ENCODE measurements around the gene WDR4.
"Not testable (repeated sequence)": the region's sequence is repeated elsewhere in the genome, so short reads cannot be mapped to it uniquely, and the experiment has no call there.

The WDR4 gene, protein sequence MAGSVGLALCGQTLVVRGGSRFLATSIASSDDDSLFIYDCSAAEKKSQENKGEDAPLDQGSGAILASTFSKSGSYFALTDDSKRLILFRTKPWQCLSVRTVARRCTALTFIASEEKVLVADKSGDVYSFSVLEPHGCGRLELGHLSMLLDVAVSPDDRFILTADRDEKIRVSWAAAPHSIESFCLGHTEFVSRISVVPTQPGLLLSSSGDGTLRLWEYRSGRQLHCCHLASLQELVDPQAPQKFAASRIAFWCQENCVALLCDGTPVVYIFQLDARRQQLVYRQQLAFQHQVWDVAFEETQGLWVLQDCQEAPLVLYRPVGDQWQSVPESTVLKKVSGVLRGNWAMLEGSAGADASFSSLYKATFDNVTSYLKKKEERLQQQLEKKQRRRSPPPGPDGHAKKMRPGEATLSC

DNA sequence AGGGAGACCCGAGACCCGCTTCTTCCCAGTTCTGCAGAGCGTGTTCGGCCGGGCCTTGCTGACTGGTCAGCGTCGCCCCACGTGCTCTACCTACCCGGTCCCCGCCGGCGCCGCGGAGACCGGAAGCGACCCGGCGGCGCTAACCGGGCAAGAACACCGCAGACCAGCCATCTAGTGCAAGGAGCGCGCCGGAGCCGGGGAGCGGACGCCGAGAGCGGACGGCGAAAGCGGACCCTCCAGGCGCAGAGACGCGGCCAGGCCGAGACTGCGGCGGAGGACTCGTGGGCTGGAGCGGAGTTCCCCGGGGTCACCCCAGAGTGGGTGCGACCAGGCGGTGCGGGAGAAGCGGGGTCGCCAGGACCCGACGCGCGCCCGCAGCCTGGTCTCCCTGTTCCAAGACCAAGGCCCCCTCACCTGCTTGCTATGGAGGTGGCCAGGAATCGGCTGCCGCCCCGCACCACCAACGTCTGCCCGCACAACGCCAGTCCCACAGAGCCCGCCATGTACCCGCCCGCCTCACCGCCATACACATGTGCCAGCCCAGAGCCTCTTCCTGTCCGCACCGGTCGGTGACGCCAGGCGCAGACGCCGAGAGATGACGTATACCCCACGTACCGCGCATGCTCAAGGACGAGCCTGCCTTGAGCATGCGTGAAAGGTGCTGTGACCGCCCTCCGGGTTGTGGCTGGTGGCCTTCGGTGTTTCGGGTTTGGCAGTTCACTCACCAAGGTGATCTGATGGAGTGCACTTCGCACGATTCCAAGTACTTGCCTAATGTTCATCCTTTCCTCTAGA is at the start of gene WDR4:
Gene WDR4 (minus strand): TSS at position 547 of the 795 bp plus-strand sequence. CDS start 44 bp downstream, at position 503.
- Mint-ChIP-seq H3K36me3 (peaks cover 17 to 51% of the 10 kb centered on the region in 2 donors), H3K27me3 (no peaks in the 10 kb centered on the region), H3K9me3 (no peaks in the 10 kb centered on the region), H3K27ac (peak within 1 kb of the TSS; percentile 99), H3K4me3 (peak within 1 kb of the TSS; percentile 94 to 99), H3K4me1 (peaks cover 18 to 32% of the 10 kb centered on the region in 2 donors)
- ATAC-seq (replicated peaks) (peak; percentile 92 to 95), DNase-seq (peak; percentile 98)

DNA sequence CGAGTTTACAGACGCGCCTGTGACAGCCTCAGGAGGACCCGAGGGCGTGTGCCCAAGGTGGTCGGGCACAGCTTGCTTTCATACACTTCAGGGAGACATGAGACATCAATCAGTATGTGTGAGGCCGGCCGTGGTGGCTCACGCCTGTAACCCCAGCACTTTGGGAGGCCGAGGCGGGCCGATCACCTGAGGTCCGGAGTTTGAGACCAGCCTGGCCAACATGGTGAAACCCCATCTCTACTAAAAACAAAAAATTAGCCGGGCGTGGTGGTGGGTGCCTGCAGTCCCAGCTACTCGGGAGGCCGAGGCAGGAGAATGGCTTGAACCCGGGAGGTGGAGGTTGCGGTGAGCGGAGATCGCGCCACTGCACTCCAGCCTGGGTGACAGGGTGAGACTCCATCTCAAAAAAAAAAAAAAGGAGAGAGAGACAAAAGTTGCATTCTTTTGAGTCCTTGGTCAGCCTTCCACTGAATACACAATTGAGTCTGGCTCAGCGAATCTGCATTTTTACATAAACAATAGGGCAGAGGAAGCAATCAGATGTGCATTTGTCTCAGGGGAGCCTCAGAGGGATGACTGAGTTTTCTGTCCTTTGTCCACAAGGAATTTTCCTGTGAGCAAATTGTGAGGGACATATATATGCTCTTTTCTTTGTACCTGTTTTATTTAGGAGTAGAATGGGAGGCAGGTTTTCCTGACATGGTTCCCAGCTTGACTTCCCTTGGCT is 48.3 kb upstream of the WDR4 start:
- ATAC-seq (replicated peaks); H3K36me3 Mint-ChIP-seq; H3K27me3 Mint-ChIP-seq; H3K4me3 Mint-ChIP-seq; H3K9me3 Mint-ChIP-seq; DNase-seq: not testable (repeated sequence)
- Mint-ChIP-seq H3K4me1 (peaks cover 25 to 29% of the 10 kb centered on the region in 2 donors), H3K27ac (peak overlapping the region; percentile 37)

DNA sequence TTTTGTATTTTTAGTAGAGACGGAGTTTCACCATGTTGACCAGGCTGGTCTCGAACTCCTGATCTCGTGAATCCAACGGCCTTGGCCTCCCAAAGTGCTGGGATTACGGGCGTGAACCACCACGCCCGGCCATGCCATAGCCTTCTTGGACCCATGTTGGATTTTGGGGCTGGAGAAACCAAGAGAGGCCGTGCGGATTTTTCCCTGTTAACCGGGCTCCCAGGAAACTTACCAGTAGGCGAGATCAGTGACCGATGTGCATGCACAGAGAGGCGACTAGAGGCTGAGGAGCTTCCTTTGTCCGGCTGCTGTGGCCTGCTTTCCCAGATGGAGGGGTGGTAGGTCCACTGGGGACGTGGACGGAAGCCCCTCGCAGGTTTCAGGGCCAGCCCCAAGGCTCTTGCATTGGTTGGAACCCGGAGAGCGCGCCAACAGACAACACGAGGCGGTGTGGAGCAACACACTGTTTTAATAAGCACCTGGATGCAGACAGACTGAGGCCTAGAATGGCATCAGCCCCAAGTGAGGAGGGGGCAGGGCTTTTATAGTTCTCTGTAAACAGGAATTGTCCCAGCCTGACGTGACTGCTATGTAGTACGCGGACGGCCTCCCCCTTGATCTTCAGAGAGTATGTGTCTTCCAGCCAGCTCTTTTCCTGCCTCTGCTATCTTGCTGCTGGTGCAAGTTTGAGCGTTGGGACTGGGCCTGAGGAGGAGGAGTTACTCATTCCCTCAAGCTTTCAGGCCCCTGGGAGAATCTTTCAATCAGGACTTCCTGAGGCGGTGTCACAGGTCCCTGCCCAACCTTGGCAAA is 46.0 kb upstream of the WDR4 start, which contains the start of gene ERVH48-1:
Gene ERVH48-1 (minus strand): TSS at position 517 of the 813 bp plus-strand sequence. CDS start 6,624 bp downstream, outside the sequence.
- H3K36me3 Mint-ChIP-seq: no peaks in the 10 kb centered on the region
- peak; percentile 27 to 35 for ATAC-seq (replicated peaks)
- no peak within 1 kb of the TSS for H3K4me3 Mint-ChIP-seq
- no peaks in the 10 kb centered on the region for H3K27me3 Mint-ChIP-seq
- H3K9me3 Mint-ChIP-seq: no peaks in the 10 kb centered on the region
- no peak for DNase-seq
- H3K27ac Mint-ChIP-seq: no peak within 1 kb of the TSS
- H3K4me1 Mint-ChIP-seq: peaks cover 13 to 15% of the 10 kb centered on the region in 2 donors

DNA sequence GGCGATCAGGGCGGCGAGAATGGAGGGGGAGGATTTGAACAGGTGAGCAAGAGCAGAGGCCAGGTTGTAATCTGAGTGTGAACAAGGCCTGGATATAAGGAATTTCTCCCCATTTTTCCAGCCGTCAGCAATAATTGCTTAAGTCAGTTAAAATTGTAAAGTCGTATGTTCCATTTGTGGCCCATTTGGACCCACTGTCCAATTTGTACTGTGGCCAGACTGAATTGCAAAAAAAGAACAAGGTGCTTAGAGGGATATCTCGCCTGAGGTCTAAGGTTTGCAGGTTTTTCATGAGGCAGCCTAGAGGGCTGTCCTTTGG is 45.1 kb upstream of the WDR4 start:
- no peaks in the 10 kb centered on the region for H3K9me3 Mint-ChIP-seq
- DNase-seq (no peak), ATAC-seq (replicated peaks) (no peak)
- H3K27ac Mint-ChIP-seq: peak overlapping the region; percentile 76
- peaks cover 13 to 15% of the 10 kb centered on the region in 2 donors for H3K4me1 Mint-ChIP-seq
- no peaks in the 10 kb centered on the region for H3K27me3 Mint-ChIP-seq
- peak overlapping the region; percentile 59 to 63 for H3K4me3 Mint-ChIP-seq
- no peaks in the 10 kb centered on the region for H3K36me3 Mint-ChIP-seq

DNA sequence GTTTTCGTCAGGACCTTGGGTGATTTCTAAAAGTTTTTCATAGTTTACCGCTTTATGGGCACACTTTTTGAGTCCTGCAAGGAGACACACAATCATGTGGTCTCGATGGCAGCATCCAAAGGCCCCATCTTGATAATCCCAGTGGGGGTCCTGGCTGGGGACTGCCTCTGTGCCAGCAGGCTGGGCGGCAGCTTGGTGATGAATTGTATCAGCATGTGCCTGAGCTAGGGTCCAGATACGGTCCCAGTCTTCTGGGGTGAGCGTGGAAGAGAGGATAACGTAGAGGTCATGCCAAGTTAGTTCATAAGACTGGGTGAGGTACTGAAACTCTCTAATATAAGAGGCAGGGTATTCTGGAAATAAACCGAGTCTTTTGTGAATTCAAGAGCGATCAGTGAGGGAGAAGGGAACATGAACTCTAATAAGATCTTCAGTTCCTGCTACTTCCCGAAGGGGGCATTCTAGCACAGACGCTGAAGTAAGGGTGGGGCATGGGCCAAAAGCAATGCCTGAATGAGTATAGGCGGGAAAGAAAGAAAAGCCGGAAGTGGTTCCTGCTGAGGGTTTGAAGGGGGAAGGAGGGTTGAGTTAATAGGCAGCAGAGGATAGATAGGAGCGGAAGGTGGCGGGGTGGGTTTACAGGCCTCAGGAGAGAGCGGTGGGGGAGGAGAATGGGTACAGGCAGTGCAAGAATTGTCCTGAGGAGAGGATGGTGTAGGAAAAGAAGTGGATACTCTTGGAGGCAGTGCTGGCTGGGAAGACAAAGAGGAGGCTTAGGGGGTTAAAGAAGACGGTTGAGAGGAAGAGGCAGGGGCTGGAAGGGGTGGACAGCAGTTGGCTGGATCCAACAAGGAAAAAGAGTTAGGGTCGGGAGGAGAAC is 44.5 kb upstream of the WDR4 start:
- Mint-ChIP-seq H3K4me1 (peaks cover 13 to 15% of the 10 kb centered on the region in 2 donors), H3K27ac (peak overlapping the region; percentile 76), H3K27me3 (no peaks in the 10 kb centered on the region), H3K4me3 (peak overlapping the region; percentile 59 to 63), H3K36me3 (no peaks in the 10 kb centered on the region), H3K9me3 (no peaks in the 10 kb centered on the region)
- ATAC-seq (replicated peaks) (peak; percentile 97 to 98), DNase-seq (peak; percentile 71)

DNA sequence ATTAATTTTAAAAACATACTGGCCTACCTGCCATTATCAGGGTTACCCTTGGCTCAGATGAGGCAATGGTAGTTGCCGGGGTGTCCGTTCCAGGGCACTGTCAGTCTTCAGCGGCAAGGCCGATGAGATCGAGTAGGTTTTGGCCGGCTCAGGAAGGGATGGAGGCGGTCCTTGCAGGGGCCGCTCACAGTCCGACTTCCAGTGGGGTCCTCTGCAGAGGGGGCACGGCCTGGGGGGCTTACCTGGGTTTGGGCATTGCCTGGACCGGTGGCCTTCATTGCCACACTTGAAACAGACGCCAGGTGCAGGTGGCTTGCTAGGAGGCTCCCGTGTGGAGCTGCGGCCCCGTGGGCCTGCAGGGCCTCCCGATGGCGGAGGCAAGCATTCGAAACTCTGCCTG is 43.6 kb upstream of the WDR4 start:
- no peak overlapping the region for H3K27ac Mint-ChIP-seq
- ATAC-seq (replicated peaks) (no peak), DNase-seq (no peak)
- H3K4me3 Mint-ChIP-seq: no peak overlapping the region
- H3K9me3 Mint-ChIP-seq: no peaks in the 10 kb centered on the region
- peaks cover 13 to 15% of the 10 kb centered on the region in 2 donors for H3K4me1 Mint-ChIP-seq
- H3K27me3 Mint-ChIP-seq: no peaks in the 10 kb centered on the region
- H3K36me3 Mint-ChIP-seq: no peaks in the 10 kb centered on the region

DNA sequence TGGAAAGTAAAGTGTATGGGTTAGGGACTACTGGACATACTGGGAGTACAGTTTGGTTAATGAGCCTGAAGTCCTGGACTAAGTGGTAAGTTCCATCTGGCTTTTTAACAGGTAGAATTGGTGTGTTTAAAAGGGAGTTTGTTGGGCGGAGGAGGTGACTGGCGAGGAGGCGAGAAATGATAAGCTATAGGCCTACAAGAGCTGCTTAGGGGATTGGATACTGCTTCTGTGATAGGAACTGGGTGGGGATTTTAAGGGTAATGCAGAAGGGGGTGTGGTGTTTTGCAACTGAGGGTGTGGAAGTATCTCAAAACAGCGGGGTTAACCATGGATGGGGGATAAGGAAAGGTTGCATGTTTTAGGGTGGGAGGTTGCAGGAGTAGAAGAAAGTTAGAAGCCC is 42.6 kb upstream of the WDR4 start:
- Mint-ChIP-seq H3K9me3 (no peaks in the 10 kb centered on the region), H3K4me3 (no peak overlapping the region), H3K36me3 (no peaks in the 10 kb centered on the region), H3K27ac (no peak overlapping the region), H3K4me1 (peaks cover 13 to 15% of the 10 kb centered on the region in 2 donors), H3K27me3 (no peaks in the 10 kb centered on the region)
- DNase-seq: no peak
- ATAC-seq (replicated peaks): no peak

DNA sequence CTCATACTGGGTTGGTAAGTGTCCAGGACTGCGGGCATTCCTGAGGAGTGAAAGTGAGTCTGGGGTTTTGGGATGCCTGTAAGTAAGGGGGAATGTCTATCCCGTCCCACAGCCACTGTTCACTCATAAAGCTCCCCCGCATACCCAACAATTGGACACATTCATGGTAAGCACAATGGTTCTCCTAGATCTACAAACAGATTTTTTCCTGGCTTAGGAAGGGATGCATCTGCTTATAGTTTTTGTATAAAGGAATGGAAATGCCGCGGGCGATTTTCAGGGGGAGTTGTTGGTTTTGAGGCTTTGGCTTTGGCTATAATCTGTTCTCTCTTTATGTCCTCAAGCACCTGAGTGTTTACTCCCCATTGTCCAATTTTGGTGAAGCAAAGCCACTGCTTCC is 39.0 kb upstream of the WDR4 start:
- Mint-ChIP-seq H3K27ac (no peak overlapping the region), H3K4me3 (no peak overlapping the region), H3K36me3 (peaks cover under 1 to 4% of the 10 kb centered on the region in 2 donors), H3K9me3 (no peaks in the 10 kb centered on the region), H3K4me1 (peaks cover under 1% of the 10 kb centered on the region in 2 donors), H3K27me3 (no peaks in the 10 kb centered on the region)
- no peak for ATAC-seq (replicated peaks)
- DNase-seq: no peak

DNA sequence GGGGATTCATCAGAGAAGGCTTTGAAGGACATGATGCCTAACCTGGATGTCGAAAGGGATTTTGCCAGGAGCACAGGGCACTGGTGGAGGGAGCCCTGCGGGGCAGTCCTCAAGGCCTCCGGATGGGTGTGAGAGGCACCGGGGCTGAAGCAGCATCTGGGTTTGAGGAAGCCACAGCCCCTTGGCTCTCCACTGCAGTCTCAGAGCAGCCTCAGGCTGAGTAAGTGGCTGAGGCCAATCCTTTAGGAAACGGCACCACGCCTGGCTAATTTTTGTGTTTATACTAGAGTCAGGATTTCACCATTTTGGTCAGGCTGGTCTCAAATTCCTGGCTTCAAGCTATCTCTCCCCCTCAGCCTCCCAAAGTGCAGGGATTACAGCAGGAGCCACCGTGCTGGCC is 34.1 kb upstream of the WDR4 start:
- H3K4me1 Mint-ChIP-seq: no peaks in the 10 kb centered on the region
- H3K27ac Mint-ChIP-seq: peak overlapping the region; percentile 37
- no peaks in the 10 kb centered on the region for H3K27me3 Mint-ChIP-seq
- DNase-seq (no peak), ATAC-seq (replicated peaks) (no peak)
- peaks cover 13 to 18% of the 10 kb centered on the region in 2 donors for H3K36me3 Mint-ChIP-seq
- H3K9me3 Mint-ChIP-seq: no peaks in the 10 kb centered on the region
- H3K4me3 Mint-ChIP-seq: no peak overlapping the region

DNA sequence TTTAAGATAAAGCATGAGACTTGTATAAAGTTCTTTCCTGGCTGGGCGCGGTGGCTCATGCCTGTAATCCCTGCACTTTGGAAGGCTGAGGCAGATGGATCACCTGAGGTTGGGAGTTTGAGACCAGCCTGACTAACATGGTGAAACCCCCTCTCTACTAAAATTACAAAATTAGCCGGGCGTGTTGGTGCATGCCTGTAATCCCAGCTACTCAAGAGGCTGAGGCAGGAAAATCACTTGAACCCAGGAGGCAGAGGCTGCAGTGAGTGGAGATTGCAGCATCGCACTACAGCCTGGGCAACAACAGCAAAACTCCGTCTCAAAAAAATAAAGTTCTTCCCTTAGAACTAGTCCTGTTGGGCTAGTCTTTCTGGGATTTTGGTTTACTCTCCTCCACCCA is 32.6 kb upstream of the WDR4 start:
- ATAC-seq (replicated peaks); H3K4me1 Mint-ChIP-seq; H3K4me3 Mint-ChIP-seq; H3K27ac Mint-ChIP-seq; H3K27me3 Mint-ChIP-seq; H3K9me3 Mint-ChIP-seq; DNase-seq: not testable (repeated sequence)
- H3K36me3 Mint-ChIP-seq: peaks cover 13 to 20% of the 10 kb centered on the region in 2 donors

DNA sequence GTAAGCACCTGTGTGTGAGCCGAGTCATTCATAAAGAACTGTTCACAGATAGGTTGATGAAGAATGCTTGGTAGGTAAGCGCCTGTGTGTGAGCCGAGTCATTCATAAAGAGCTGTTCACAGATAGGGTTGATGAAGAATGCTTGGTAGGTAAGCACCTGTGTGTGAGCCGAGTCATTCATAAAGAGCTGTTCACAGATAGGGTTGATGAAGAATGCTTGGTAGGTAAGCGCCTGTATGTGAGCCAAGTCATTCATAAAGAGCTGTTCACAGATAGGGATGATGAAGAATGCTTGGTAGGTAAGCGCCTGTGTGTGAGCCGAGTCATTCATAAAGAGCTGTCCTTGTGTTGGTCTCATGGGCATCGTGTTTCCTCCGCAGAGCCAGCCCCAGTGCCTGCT is 29.1 kb upstream of the WDR4 start:
- not testable (repeated sequence) for H3K9me3 Mint-ChIP-seq; H3K27ac Mint-ChIP-seq; ATAC-seq (replicated peaks); DNase-seq; H3K4me1 Mint-ChIP-seq; H3K27me3 Mint-ChIP-seq; H3K4me3 Mint-ChIP-seq
- H3K36me3 Mint-ChIP-seq: peaks cover 29 to 46% of the 10 kb centered on the region in 2 donors

DNA sequence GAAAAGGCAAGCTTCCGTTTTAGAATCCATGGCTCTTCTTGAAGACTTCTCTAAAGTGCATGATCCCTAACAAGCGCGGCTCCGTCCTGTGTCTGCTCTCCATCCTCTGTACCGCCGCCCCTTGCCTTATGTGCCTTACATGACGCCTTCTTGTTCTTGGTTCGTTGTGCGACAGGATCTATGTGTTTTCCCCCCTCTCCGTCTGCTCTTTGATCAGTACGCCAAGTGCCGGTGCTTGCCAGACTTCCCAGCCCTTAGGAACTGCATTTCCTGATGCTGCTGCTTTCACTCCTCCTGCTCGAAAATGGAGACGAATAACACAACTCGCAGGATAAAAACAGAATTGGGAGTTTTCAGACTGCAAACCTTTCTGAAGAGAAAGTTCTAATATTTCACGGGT is 26.9 kb upstream of the WDR4 start:
- no peaks in the 10 kb centered on the region for H3K4me1 Mint-ChIP-seq
- H3K4me3 Mint-ChIP-seq: no peak overlapping the region
- peak overlapping the region; percentile 32 for H3K27ac Mint-ChIP-seq
- H3K36me3 Mint-ChIP-seq: peaks cover 27 to 45% of the 10 kb centered on the region in 2 donors
- H3K27me3 Mint-ChIP-seq: no peaks in the 10 kb centered on the region
- ATAC-seq (replicated peaks) (no peak), DNase-seq (no peak)
- H3K9me3 Mint-ChIP-seq: peaks cover 0 to 5% of the 10 kb centered on the region in 2 donors

DNA sequence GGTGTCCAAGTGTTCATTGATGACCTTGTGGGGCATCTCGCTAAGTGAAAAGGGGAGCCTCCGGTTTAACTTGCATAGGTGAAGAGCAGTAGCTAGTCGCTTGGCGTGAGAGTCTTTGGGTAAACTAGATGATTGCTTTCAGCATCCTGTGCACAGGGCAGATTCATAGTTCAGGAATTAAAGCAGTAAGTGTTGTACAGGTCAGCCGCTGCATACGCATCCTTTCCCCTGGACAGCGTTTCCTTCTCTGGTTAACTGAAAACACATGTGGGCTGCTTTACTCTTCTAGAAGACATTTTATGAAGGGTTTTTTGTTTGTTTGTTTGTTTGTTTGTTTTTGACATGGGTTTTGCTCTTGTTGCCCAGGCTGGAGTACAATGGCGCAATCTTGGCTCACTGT is 25.9 kb upstream of the WDR4 start:
- Mint-ChIP-seq H3K4me3 (no peak overlapping the region), H3K4me1 (no peaks in the 10 kb centered on the region), H3K36me3 (peaks cover 25 to 41% of the 10 kb centered on the region in 2 donors), H3K27me3 (no peaks in the 10 kb centered on the region), H3K9me3 (peaks cover 0 to 5% of the 10 kb centered on the region in 2 donors), H3K27ac (no peak overlapping the region)
- ATAC-seq (replicated peaks) (no peak), DNase-seq (no peak)

All from stimulated activated naive B cell treated with anti-CD40 and anti-IgM and Interleukin-4, amounts not matched to agents 10 μg/mL and 1 μg/mL and 100 μg/mL, for 72 hours (primary cell).